DND-41 (cell line): ENCODE results near the gene POLR2M.

Experiments
- CTCF ChIP-seq: IDR thresholded peaks from 2 replicates; pipeline ENCODE4 v1.5.1; 2012; ENCODE audit warnings: borderline replicate concordance, low read length, moderate library complexity, mild to moderate bottlenecking; ENCODE audit not compliant: poor library complexity, severe bottlenecking; ENCODE audit errors: extremely low read depth
- EZH2 ChIP-seq: IDR thresholded peaks from 3 replicates; pipeline ENCODE4 v1.6.1; 2012; ENCODE audit warnings: borderline replicate concordance, low read depth, mild to moderate bottlenecking, moderate library complexity, low read length, inconsistent platforms; ENCODE audit not compliant: severe bottlenecking

DNA sequence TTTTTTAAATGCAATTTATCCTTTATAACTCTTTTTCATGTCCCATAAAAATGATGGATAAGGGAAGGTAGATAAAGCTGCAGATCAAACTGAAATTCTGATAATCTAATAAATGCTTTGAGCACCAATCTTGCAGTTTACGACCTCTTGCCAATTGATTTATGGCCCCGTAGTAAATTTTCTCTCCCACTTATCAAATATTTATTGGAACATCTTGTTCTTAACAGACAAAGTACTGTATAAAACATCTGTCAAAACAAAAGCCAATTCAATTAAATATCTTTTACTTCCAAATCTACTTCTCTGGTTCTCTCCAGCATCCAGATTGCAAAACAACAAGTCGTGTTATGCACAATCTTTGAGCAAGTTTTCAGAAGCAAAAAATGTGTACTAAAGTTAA is 34.6 kb downstream of the POLR2M start:
- TF ChIP-seq CTCF (no peak), EZH2 (no peak)
